BLaER1 (cell line): ENCODE data around the gene NCKAP5L.
A peak's percentile ranks its signal among the peaks of the same experiment; 100 is the strongest.

Experiments used
- H3K27ac ChIP-seq: shearing (Covaris generic); formaldehyde crosslinking; 2 replicates; pipeline ENCODE4 v1.8.1; 2022
- H3K27me3 ChIP-seq: shearing (Covaris generic); formaldehyde crosslinking; 2 replicates; pipeline ENCODE4 v1.8.1; 2022
- H3K36me3 ChIP-seq: shearing (Covaris generic); formaldehyde crosslinking; 2 replicates; pipeline ENCODE4 v1.8.1; 2022
- H3K4me1 ChIP-seq: shearing (Covaris generic); formaldehyde crosslinking; 2 replicates; pipeline ENCODE4 v1.8.1; 2022
- H3K4me2 ChIP-seq: shearing (Covaris generic); formaldehyde crosslinking; 2 replicates; pipeline ENCODE4 v1.8.1; 2022
- H3K4me3 ChIP-seq: shearing (Covaris generic); formaldehyde crosslinking; 2 replicates; pipeline ENCODE4 v1.8.1; 2022
- H3K9ac ChIP-seq: shearing (Covaris generic); formaldehyde crosslinking; 2 replicates; pipeline ENCODE4 v1.8.1; 2022
- H3K9me3 ChIP-seq: shearing (Covaris generic); formaldehyde crosslinking; 2 replicates; pipeline ENCODE4 v1.8.1; 2022
- H4K20me1 ChIP-seq: shearing (Covaris generic); formaldehyde crosslinking; 2 replicates; pipeline ENCODE4 v1.8.1; 2022
- Cebpa-rat ChIP-seq: shearing (Covaris generic); IDR thresholded peaks from 2 replicates; pipeline ENCODE4 v1.8.1; 2022

The NCKAP5L gene

DNA sequence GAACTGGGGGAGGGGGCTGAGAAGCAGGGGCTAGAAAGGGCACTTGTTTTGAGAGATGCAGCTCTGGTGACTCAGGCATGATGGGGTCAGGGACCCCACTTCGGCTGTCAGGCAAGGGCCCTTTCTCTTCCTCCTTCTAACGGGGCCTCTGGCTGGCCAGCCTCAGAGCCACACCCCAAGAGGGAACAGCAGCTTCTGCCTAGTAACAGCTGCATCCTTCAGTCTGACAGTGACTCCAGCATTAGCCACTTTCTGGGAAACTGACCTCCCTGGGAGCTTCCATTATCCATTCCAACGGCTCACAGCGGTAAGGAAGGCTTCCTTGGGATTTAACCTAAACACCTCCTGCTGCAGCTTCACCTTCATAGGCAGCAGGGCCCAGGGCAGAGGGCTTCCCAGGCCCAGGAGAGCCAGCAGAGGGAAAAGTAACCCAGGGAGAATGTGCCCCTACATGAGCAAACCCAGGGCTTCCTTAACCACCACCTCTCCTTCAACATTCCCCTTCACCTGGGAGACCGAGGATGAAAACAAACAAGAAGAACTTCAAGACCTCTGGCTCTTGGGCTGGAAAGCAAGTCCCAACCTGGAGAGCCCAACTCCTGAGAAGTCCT, 2.7 kb downstream of the NCKAP5L start:
- H4K20me1 ChIP-seq = peaks cover 54% of the 10 kb centered on the region
- no peak for TF ChIP-seq Cebpa-rat
- no peak overlapping the region for H3K4me3 ChIP-seq
- peak overlapping the region; percentile 98 for H3K4me2 ChIP-seq
- no peaks in the 10 kb centered on the region for H3K27me3 ChIP-seq
- peaks cover 73% of the 10 kb centered on the region for H3K4me1 ChIP-seq
- no peak overlapping the region for H3K27ac ChIP-seq
- peaks cover 12% of the 10 kb centered on the region; the same call in 1 of the 2 replicates for H3K36me3 ChIP-seq
- no peaks in the 10 kb centered on the region for H3K9me3 ChIP-seq
- no peak overlapping the region for H3K9ac ChIP-seq

DNA sequence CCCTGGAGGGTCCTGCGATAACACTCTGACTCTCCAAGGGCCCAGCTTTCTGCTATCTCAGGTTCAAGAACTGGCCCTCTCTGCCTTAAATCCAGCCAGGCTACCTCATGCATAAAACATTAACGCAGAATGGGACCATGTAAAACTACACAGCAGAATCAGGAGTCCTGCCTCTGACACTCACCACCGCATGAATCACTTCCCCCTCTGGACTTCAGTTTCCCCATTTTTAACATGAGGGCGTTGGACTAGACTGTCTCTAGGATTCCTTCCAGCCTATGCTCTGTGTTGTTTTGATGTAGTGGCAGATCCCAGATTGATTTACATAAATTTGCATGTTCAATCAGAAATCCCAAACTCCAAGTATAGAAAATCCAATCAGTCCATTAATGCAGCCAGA, 3.3 kb downstream of the NCKAP5L start:
- Histone ChIP-seq H3K9ac (no peak overlapping the region), H3K4me1 (peaks cover 74% of the 10 kb centered on the region), H3K4me2 (peak overlapping the region; percentile 98), H3K27ac (no peak overlapping the region), H4K20me1 (peaks cover 60% of the 10 kb centered on the region), H3K9me3 (no peaks in the 10 kb centered on the region), H3K4me3 (no peak overlapping the region), H3K36me3 (peaks cover 12% of the 10 kb centered on the region; the same call in 1 of the 2 replicates), H3K27me3 (no peaks in the 10 kb centered on the region)
- no peak for TF ChIP-seq Cebpa-rat

DNA sequence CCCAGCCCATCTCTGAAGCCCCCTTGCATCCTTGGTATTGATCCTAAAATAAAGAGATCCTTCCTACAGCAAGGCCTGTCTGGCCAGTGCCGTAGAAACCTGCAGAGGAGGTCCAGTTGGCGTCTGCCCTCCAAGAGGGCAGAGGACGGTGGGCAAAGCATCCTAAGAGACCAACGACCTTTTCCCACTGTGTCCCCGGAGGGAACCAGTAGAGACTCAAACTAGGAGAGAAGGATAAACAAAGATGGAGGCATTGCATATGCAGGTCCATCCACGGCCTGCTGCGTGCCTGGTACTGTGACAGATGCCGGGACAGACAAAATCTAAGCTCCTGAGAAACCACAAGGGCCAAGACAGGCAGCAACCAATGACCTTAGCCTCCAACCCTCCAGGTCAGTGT, 3.8 kb downstream of the NCKAP5L start:
- H3K27ac ChIP-seq = no peak overlapping the region
- peaks cover 65% of the 10 kb centered on the region for H4K20me1 ChIP-seq
- TF ChIP-seq Cebpa-rat = no peak
- H3K4me3 ChIP-seq = no peak overlapping the region
- H3K36me3 ChIP-seq = peaks cover 12% of the 10 kb centered on the region; the same call in 1 of the 2 replicates
- H3K9me3 ChIP-seq = no peaks in the 10 kb centered on the region
- H3K4me2 ChIP-seq = no peak overlapping the region
- no peaks in the 10 kb centered on the region for H3K27me3 ChIP-seq
- H3K4me1 ChIP-seq = peaks cover 72% of the 10 kb centered on the region
- no peak overlapping the region for H3K9ac ChIP-seq

DNA sequence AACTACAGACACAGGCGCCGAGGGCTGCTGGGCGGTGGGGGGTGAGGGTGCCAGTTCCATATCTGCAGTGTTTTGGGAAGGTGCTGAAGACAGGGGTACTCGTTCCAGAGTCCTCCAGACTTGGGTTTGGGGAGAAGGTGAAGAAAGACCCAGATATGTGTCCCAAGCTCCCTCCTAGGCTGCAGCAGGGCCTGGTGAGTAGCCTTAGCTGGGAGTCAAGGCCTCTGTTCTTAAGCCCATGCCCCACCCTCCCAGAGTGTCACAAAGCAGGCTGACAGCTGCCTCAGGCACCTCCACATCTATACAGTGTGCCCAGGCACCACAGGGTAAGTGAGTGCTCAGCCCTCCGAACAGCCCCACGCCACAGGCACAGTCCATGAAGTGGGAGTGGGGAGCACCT, 4.3 kb downstream of the NCKAP5L start:
- Histone ChIP-seq H3K27me3 (no peaks in the 10 kb centered on the region), H3K36me3 (peaks cover 12% of the 10 kb centered on the region; the same call in 1 of the 2 replicates), H3K9me3 (no peaks in the 10 kb centered on the region), H3K4me3 (no peak overlapping the region), H3K27ac (no peak overlapping the region), H3K4me2 (no peak overlapping the region), H3K9ac (no peak overlapping the region), H3K4me1 (peaks cover 68% of the 10 kb centered on the region), H4K20me1 (peaks cover 69% of the 10 kb centered on the region)
- no peak for TF ChIP-seq Cebpa-rat

DNA sequence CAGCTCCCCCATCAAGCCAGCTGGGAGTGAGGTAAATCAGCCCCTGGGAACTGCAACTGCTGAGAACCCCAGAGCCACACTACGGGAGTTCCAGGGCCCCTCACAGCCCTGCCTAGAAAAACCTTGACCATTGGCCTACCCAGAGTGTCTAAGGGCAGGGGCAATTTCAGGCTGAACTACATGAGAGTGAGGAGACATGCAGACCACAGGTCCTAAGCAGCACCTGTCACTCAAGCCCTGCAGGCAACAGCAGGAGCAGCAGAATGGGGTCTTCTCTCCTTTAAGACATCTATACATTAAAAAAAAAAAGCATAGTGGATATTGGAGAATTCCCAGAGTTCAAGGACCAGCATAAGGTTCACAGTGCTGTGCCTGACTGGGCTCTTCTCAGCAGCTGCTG, 4.9 kb downstream of the NCKAP5L start:
- no peak for TF ChIP-seq Cebpa-rat
- Histone ChIP-seq H3K4me2 (no peak overlapping the region), H3K27me3 (no peaks in the 10 kb centered on the region), H3K9ac (no peak overlapping the region), H3K9me3 (no peaks in the 10 kb centered on the region), H3K4me3 (no peak overlapping the region), H3K4me1 (peaks cover 64% of the 10 kb centered on the region), H3K27ac (no peak overlapping the region), H3K36me3 (peaks cover 12% of the 10 kb centered on the region; the same call in 1 of the 2 replicates), H4K20me1 (peaks cover 75% of the 10 kb centered on the region)

DNA sequence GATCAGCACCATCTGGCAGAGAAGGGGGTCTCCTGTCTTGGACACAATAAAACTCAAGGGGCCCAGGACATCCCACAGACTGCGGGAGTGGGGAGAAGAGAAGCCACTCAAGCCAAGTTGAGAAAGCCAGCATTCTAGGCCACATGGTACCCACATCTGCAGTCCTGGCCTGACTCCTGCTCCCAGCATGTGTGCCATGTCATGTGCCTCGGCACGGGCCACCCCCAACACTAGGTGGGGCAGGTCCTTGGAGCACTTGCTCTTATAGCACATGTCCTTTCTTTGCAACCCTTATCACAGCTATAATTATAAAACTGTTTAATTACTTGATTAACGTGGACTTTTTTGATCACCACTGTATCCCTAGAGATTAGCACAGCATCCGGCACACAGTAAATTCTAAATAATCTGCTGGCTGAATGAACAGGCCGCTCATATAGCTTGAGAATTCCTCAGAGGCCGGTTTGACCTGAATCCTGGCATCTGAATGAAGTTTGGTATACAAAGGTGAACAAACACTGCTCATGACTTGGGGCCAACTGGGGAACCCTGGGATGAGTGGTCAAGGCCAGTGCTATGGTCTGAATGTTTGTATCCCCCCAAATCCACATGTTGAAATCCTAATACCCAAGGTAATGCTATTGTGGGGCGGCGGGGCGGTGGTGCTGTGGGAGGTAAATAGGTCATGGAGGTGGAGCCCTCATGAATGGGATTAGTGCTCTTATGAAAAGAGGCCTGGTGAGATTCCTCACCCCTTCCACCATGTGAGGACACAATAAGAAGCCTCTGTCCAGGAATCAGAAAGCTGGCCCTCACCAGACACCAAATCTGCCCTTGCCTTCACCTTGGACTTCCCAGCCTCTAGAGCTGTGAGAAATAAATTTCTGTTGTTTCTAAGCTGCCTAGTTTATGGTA, 6.6 kb downstream of the NCKAP5L start:
- Histone ChIP-seq H3K4me1 (peaks cover 54% of the 10 kb centered on the region), H3K27me3 (no peaks in the 10 kb centered on the region), H4K20me1 (peaks cover 70% of the 10 kb centered on the region), H3K4me3 (no peak overlapping the region), H3K27ac (peak overlapping the region; percentile 62), H3K36me3 (peaks cover 13% of the 10 kb centered on the region), H3K9me3 (no peaks in the 10 kb centered on the region), H3K4me2 (peak overlapping the region; percentile 73), H3K9ac (peak overlapping the region; percentile 11; the same call in 1 of the 2 replicates)
- TF ChIP-seq Cebpa-rat = no peak

DNA sequence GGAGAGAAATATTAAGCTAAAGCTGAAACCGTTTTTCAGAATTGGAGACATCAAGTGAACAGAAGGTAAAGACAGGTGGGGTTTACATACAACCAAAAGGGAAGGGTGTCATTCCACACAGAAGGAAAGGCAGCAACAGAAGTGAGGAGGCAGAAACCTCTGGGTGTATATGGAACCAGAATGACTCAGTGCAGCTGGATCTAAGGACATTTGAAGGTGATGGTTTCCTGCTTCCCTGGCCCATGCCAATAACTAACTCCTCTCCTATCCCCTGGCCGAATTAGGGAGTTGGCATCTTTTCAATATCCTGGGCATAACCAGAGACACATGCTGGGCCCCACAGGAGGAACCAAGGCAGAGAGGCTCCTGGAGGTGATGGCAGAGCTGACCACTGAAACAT, 8.4 kb downstream of the NCKAP5L start:
- Histone ChIP-seq H3K9ac (no peak overlapping the region), H3K9me3 (no peaks in the 10 kb centered on the region), H3K4me3 (no peak overlapping the region), H3K4me2 (no peak overlapping the region), H3K27me3 (no peaks in the 10 kb centered on the region), H3K27ac (no peak overlapping the region), H4K20me1 (peaks cover 52% of the 10 kb centered on the region), H3K4me1 (peaks cover 35% of the 10 kb centered on the region), H3K36me3 (peaks cover 26% of the 10 kb centered on the region)
- no peak for TF ChIP-seq Cebpa-rat

DNA sequence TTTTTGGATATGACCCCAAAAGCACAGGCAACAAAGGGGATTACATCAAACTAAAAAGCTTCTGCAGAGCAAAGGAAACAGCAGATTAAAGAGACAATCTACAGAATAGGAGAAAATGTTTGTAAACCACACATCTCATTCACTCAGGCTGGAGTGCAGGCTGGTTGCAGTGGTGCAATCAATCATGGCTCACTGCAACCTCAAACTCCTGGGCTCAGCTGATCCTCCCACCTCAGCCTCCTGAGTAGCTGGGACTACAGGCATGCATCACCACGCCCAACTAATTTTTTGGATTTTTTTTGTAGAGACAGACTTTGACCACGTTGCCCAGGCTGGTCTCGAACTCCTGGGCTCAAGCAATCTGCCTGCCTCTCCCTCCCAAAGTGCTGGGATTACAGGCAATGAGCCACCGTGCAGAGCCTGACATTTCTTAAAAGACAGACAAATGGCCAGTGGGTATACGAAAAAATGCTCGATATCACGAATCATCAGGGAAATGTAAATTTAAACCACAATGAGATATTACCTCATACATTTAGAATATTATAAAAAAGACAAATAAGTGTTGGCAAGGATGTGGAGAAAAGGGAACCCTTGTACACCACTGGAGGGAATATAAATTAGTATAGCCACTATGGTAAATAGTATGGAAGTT, 9.8 kb downstream of the NCKAP5L start:
- no peak overlapping the region for H3K4me2 ChIP-seq
- no peak overlapping the region for H3K27ac ChIP-seq
- no peak overlapping the region for H3K9ac ChIP-seq
- H3K36me3 ChIP-seq = peaks cover 26% of the 10 kb centered on the region
- peaks cover 26% of the 10 kb centered on the region for H3K4me1 ChIP-seq
- H3K9me3 ChIP-seq = no peaks in the 10 kb centered on the region
- peaks cover 37% of the 10 kb centered on the region for H4K20me1 ChIP-seq
- no peak overlapping the region for H3K4me3 ChIP-seq
- H3K27me3 ChIP-seq = no peaks in the 10 kb centered on the region
- TF ChIP-seq Cebpa-rat = no peak

DNA sequence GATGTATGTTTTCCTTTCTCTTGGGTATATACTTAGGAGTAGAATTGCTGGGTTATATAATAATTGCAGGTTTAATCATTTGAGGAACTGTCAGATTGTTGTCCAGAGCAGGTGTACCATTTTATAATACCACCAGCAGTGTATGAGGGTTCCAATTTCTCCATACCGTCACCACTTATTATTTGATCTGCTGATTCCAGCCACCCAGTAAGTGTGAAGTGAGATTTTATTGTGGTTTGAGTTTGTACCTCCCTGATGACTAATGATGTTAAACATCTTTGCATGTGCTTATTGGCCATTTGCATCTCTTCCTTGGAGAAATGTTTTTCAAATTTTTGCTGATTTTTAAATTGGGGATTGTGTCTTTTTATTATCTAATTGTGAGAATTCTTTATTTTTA, 15.1 kb downstream of the NCKAP5L start:
- no peak overlapping the region for H3K4me3 ChIP-seq
- no peak overlapping the region for H3K27ac ChIP-seq
- peaks cover 50% of the 10 kb centered on the region for H3K4me1 ChIP-seq
- H3K4me2 ChIP-seq = peak overlapping the region; percentile 98; the same call in 1 of the 2 replicates
- H3K9ac ChIP-seq = no peak overlapping the region
- H3K9me3 ChIP-seq = no peaks in the 10 kb centered on the region
- peaks cover 14% of the 10 kb centered on the region for H3K36me3 ChIP-seq
- no peaks in the 10 kb centered on the region for H3K27me3 ChIP-seq
- no peak for TF ChIP-seq Cebpa-rat
- H4K20me1 ChIP-seq = peaks cover 11% of the 10 kb centered on the region

DNA sequence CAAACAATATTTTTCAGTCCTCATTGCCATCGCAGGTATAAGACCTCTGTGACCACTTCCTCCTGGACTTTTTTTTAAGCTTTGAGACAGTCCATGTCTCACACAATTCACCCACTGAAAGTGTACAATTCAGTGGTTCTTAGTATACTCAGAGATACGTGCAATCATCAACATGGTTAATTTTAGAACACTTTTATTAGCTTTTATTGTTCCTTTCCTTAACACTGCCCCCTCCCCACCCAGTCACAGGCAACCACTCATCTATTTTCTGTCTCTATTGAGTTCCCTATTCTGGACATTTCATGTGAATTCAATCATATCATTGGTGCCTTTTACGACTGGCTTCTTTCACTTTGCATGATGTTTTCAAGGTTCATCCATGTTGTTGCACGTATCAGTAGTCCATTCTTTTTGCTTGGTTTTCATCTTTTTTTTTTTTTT, 16.2 kb downstream of the NCKAP5L start:
- peaks cover 16% of the 10 kb centered on the region; the same call in 1 of the 2 replicates for H4K20me1 ChIP-seq
- peak overlapping the region; percentile 31 for H3K27ac ChIP-seq
- no peaks in the 10 kb centered on the region for H3K9me3 ChIP-seq
- TF ChIP-seq Cebpa-rat = no peak
- H3K4me3 ChIP-seq = no peak overlapping the region
- peaks cover 62% of the 10 kb centered on the region for H3K4me1 ChIP-seq
- H3K27me3 ChIP-seq = no peaks in the 10 kb centered on the region
- H3K36me3 ChIP-seq = peaks cover 14% of the 10 kb centered on the region
- peak overlapping the region; percentile 98 for H3K4me2 ChIP-seq
- H3K9ac ChIP-seq = no peak overlapping the region
